HG03521 (cell line): ENCODE results near the gene SH3BP5.

ENCODE experiments used
- ATAC-seq: cut with Tn5 transposase; IDR thresholded peaks from one replicate; pipeline ENCODE4 v1.9.1; 2021; ENCODE audit warnings: mild to moderate bottlenecking, moderate library complexity; ENCODE audit not compliant: unreplicated experiment

SH3BP5 gene

DNA sequence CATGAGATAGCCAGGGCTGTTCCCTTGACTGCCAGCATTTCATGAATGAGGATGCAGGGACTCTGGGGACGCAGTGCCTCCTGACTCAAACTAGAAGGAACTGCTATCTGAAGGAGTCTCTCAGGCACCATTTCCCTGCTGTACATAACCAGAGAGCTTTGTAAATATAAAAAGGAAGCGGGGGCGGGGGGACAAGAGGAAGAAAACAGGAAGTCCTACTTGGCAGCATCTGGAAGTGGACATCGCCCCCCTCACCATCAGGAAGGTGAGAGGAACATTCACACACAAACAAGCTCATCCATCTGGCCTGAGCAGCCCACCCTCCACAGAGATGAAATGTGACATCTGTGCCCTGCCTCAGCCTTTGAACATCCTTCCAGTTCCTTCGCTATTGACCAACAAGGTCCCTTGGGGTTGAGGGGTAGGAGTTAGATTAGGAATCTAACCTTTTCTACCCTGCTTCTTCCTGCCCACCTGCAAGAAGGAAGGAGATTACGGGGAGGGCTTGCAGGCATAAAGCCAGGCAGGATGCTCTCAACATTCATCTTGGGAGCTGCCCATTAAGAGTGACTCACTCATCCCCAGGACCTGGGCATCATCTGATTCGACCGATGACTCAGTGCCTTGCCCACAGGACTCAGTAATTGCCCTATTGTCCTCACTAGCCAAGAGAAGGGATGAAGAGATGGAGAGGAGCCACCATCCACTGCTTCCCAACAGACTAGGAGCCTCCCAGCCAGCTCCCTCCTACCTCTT, 31.9 kb downstream of the SH3BP5 start:
- no peak for ATAC-seq

DNA sequence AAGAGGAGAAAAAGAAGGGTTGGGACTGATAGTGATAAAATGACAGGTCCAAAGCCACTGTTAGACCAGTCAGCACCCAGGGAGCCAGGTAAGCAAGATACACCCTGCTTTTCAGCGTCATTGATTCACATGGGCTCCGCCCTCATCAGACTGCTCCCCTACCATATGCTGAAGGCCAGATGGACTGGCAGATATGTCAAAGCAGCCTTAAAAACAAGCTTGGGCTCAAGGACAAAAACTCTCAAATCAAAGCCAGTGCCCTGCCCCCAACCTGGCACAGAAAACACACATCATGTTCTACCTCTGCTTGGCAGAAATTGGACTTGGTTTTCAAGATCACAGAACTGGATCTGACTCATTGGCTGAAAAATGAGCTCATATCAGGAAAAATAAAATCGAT, 33.4 kb downstream of the SH3BP5 start:
- ATAC-seq, result no peak

GRCh38 chr3:15298504-15298903, 33.9 kb downstream of the SH3BP5 start:
- no peak for ATAC-seq

DNA sequence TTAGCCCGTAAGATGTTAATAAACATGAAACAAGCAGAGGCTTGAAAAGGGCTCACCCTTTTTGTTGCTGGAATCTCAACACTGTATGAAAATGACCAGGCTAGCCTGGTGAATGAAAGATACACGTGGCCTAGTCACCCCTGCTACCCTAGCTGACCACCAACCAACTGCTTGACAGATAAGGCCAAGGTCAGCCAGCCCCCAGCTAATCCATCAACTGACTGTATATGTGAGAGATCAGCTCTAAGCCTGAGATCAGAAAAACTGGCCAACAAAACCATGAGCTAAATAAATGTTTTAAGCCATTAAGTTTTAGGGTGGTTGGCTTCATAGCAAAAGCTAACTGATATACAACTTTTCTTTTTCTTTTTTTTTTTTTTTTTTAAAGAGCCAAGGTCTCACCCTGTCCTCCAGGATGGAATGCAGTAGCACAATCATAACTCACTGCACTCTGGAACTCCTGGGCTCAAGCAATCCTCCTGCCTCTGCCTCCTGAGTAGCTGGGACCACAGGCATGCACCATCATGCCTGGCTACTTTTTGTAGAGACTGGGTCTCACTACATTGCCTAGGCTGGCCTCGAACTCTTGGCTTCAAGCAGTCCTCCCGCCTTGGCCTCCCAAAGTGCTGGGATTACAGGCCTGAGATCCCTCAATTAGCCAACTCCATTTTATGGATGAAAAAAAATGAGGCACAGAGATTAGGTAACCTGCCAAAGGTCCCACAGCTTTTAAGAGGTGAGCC, 34.6 kb downstream of the SH3BP5 start:
- no peak for ATAC-seq

DNA sequence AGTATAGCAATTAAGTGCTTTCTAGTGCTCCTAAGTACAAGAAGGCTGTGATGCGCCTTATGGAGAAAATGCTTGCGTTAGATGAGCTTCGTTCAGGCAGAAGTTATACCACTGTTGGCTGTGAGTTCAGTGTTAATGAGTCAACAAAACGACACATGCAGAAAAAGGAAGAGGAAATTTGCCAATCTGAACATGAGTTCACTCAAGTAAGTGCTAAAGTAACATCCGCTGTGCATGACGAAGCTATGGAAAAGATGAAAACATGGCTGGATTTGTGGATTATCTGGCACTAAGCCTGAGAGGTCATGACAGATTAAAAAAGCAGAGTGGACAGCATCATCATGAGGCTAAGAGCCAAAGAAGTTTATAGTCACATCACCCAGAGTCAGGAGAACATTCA, 36.9 kb downstream of the SH3BP5 start:
- no peak for ATAC-seq

DNA sequence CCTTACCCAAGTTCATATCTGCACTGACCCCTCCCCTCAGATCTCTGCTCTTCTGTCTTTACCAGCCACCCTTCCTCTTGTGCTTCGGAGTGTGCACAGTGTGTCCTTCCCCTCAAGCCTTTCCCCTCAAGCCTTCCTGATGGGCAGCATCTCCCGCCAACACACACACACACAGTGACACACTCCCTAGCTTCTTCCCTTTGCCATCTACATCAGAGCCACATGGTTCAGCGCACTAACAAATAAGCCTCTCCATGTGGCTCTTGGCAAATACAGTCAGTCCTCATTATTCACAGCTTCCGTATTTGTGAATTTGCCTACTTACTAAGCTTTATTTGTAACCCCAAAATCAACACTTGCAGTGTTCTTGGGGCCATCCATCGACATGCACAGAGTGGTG, 37.5 kb downstream of the SH3BP5 start:
- no peak for ATAC-seq

DNA sequence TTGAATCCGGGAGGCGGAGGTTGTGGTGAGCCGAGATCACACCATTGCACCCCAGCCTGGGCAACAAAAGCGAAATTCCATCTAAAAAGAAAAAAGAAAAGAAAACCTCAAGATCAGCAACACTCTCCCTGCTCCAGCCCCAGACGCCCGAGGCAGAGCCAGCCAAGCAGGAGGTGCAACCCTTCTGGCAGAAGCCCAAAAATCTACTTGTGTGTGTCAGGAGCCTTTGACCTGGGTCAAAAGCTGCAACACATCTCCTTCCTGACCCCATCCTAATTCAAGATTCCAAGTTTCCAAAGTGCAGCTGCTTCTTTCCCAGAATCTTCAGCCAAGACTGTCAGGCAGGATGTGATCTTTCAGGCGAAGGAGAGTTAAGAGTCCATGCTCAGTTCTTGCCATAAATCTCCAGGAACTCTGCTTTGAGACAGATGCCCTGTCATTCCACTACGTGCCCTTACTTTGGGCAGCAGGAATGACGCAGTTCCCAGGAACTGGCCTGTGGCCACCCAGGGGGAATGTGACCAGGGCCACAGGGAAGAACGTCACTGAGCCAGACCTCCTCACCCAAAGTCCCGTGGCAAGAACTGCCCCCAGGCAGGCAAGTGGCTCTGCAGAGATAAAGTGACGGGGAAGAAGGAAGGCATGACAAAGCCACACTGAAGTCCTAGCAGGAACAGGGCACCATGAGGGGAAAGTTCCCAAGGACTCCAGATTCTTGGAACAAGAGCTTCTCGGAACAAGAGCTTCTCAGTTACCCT, 39.4 kb downstream of the SH3BP5 start:
- ATAC-seq, result no peak

GRCh38 chr3:15291589-15292541, 40.5 kb downstream of the SH3BP5 start:
- peak; percentile 82 for ATAC-seq

GRCh38 chr3:15290736-15291135, 41.6 kb downstream of the SH3BP5 start:
- no peak for ATAC-seq

DNA sequence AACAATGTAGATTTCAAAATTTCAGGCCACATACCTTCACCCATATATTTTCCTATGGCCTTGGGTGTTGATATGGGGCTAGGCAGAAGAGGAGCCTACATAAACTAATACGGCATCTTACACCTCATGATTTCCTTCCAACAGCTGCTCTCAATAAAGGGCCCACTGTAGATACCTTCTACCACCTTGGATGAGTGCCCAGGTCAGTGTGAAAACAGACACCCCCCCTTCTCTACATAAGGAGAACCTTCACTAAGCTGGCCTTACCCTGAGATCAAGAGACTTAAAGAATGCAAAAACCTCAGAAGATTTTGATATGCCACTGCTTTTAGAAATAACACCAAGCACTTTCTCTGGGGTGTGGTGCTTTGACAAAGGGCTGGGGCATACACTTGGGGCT, 42.7 kb downstream of the SH3BP5 start:
- ATAC-seq, result no peak

- no peak for ATAC-seq
Measured at GRCh38 chr3:15288331-15289035, 43.9 kb downstream of the SH3BP5 start.

- ATAC-seq, result no peak
Measured at GRCh38 chr3:15287565-15288330, 44.6 kb downstream of the SH3BP5 start.

- no peak for ATAC-seq
Measured at GRCh38 chr3:15286022-15286421, 46.4 kb downstream of the SH3BP5 start.

DNA sequence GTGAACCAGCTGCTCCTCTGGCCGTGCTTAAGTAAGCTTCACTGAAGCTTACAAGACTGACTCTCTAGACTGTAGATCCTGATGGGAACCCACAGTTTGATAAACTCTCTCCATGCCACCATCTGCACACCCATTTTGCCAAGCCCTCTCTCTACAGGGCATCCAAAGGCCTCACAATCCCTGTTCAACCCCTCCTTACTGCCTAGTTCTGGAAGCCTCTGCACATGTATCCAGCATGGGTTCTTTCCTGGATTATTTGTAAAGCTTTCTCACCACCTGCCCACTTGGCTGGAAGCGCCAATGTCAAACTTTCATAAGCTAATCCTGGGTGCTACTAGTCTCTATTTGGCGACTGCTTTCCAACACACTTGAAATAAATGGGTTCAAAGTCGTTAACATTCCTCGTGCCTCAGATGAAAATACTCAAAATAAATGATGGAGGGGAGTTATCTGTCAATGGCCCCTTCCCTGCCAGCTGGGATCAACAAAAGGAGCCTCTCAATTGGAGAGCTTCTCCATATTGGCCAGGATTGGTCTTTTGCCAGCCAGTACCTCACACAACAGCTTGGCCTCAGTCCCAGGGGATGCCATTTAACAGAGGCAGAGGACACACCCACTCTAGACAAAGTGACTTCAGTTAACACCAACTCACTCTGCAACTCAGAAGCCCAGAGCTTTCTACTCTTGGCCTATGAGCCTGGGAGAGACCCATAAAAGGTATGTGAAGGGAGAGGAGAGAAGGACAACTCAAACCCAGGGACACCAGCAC, 48.1 kb downstream of the SH3BP5 start:
- ATAC-seq, result no peak

DNA sequence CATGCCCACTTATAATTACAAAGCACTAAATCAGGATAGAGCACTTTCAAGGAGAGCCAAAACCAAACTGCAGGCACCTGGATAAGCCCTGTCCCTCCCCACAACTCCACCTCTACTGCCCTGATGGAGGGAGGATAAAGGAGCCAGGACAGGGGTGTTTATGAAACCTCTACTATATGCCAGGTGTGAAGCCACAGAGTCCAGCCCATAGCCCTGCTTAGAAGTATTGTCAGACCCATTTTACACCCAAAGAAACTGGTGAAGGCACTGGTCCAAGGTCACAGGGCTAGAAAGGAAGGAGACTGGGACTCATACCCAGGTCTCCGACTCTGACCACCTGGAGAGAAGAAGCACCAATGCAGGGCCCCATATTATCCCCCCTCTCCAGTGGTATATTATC, 48.7 kb downstream of the SH3BP5 start:
- ATAC-seq, result no peak

GRCh38 chr3:15281817-15282216, 50.6 kb downstream of the SH3BP5 start:
- ATAC-seq, result no peak

DNA sequence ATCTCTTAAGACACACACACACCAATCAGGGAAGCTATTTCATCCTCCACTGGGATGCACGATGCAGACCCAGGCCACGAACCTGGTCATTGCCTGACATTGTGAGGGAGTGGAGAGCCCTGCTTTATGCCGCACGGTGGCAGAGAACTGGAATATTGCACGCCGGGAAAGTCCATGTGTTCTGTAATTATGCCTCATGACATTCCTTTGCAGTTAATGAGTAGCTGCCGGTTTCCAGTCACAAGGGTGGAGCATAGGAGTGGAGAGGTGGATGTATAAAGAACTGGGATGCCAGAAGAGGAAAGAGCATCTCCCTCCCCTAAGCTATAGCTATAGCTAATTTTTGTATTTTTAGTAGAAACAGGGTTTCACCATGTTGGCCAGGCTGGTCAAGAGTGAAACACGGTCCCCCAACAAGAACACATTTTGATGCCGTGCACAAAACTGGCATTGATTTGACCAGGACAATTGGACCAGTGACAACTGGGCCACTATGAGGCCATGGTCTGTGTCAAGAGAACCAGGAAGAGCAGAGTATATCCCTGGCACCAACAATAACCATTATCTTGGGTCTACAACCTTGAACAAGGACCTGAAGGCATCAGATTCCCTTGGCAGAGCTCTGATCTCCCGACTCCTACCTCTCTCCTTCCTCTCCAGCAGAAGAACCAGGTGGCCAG, 51.4 kb downstream of the SH3BP5 start:
- no peak for ATAC-seq
